A549 treated with AZD2906 at 1 μM for 4 hours (cell line): ENCODE measurements around the gene SSX2IP. TPM values are rescaled to one million over a fixed set of nuclear protein-coding genes. Genes with fewer than 3 reads are reported as not detected.

Experiments
- total RNA-seq: library from RNA; stranded (reverse); fragments of 200-300 nt; extraction: Qiagen RNA extraction; gene quantifications from 5 replicates; pipeline ENCODE4 v1.2.3, GENCODE V29; 2022

Gene SSX2IP
- total RNA-seq: 10.6 to 13.9 TPM (median 12.6 TPM) in 5 replicates

GRCh38 chr1:84690397-84691121 lies at the start of gene SSX2IP:
Gene SSX2IP, minus strand, starts transcription at chr1:84690461. Its CDS starts 19,242 bp downstream, at chr1:84671219.

Other genes starting within 250 kb of the SSX2IP start
- 27.8 to 34.9 TPM (median 30.7 TPM) in 5 replicates for gene RPF1, start 211.2 kb downstream of the SSX2IP start, total RNA-seq
- gene SPATA1, start 184.1 kb downstream of the SSX2IP start, total RNA-seq: 0.66 to 1.1 TPM (median 0.80 TPM) in 4 of 5 replicates, not detected in the other
- gene GNG5, start 183.9 kb downstream of the SSX2IP start, total RNA-seq: 178 to 202 TPM (median 189 TPM) in 5 replicates
- 5.0 to 6.4 TPM (median 6.0 TPM) in 5 replicates for gene CTBS, start 116.0 kb downstream of the SSX2IP start, total RNA-seq
- 0.20 to 0.40 TPM (median 0.34 TPM) in 5 replicates for gene LPAR3, start 202.7 kb upstream of the SSX2IP start, total RNA-seq